GM10847 (cell line): ENCODE data around the gene CABP1.

ENCODE experiments used
- POLR2A ChIP-seq: IDR thresholded peaks from 2 replicates; pipeline ENCODE4 v1.6.1; 2011; ENCODE audit not compliant: insufficient read length; ENCODE audit errors: extremely low read depth

Gene CABP1

DNA sequence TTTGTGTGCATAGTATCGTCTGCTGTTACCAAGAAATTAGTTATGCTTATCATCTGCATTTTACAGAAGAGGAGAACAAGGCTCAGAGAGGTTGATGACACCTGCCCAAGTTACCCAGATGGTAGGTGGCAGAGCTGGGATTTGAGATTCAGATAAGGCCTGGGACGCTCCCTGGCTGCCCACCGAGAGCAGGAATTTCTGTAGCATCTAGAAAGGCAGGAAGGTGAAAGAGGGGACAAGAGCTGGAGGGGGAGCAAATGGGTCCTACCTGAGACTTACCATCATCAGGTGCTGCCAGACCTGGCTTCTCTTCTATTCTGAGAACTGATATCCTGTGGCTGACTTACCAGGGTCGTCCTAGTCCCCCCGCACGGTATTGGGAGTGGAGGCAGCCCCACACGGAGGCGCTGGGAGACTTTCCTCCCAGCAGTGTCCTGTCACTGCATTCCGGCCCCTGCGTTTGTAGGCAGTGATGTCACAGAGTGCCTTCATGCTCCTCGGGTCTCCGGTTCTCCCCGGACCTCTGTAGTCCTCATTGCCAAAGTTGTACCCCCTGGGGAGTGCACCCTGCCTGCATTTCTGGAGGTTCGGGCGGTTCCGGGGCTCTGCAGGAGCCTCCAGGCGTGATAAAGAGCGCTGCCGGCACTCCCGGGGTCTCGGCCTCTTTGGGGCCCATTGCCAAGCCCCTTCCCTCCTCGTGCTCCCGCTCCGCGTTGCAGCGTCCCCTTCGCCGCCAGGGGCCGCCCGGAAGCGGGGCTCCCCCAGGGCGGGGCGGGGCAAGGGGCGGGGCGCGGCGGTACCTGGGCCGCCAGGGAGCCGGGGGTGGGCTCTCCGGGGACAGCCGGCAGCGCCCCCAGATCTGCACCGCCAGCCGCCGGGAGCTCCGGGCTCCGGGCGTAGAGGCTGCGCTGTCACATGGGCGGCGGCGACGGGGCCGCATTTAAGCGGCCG lies at the start of gene CABP1:
CABP1 (plus strand) TSS at position 856 of the 951 bp plus-strand sequence; CDS start at position 916, 60 bp downstream.
- TF ChIP-seq POLR2A = no peak

DNA sequence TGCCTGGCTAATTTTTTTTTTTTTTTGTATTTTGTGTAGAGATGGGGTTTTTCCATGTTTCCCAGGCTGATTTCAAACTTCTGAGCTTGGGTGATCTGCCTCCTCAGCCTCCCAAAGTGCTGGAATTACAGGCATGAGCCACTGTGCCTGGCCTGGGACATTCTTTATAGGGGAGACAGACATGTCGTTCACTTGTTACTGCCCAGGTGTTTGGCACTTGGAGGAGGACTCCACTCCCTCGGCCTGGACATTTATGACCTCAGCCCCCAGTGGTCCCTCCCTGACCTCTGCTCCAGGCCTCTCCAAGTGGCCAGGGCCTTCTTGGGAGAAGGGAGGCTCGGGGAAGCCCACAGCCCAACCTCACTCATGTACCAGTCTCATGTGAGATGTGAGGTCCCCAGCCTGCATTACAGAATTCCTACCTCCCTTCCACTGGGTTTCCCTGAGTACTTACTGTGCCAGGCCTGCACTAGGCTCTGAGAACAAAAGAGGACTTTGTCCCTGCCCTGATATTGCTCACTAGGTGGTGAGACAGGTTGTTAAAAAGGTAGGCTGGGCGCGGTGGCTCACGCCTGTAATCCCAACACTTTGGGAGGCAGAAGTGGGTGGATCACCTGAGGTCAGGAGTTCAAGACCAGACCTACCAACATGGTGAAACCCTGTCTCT lies 49.6 kb upstream of the CABP1 start:
- TF ChIP-seq POLR2A = no peak

DNA sequence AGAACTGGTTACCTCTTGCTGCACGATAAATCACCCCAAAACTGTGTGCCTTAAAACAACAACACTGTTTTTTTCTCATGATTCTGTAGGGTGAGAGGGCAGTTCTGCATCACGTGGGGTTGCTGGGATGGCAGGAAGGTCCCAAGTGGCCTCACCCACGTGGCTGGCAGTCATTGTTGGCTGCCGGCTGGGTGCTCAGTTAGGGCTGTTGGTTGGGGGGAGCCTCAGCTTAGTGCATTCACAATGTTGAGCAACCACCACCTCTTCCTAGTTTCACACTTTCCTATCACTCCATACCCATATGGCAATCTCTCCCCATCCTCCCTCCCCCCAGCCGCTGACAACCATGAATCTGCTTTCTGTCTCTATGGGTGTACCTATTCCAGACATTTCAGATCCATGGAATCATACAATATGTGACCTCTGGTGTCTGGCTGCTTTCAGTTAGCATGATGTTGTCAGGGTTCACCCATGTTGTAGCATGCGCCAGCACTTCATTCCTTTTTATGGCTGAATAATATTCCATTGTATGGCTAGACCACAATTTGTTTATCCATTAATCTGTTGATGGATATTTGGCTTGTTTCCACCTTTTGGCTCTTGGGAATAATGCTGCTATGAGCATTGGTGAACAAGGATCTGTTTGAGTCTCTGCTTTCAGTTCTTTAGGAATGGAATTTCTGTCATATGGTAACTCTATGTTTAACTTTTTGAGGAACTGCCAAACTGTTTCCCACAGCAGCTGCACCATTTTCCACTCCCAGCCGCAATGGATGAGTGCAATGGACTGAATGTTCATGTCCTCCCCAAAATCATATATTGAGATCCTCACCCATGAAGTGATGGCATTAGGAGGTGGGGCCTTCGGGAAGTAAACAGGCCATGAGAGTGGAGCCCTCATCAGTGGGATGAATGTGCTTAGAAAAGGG lies 48.0 kb upstream of the CABP1 start:
- TF ChIP-seq POLR2A = no peak

DNA sequence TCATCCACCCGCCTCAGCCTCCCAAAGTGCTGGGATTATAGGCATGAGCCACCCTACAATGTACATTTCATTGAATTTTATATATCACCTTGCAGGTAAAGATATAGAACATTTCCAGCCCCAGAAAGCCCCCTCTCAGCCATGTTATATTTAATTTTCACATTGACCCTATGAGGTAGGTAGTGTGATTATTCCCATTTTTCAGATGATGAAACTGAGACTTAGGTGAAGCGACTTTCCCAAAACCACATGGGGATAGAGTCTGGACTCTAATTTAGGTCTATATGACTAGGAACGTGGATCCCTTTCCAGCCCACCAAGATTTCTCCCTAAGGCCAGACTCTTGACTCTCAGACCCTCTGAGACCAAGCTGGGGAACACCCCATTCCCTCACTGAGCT lies 43.5 kb upstream of the CABP1 start:
- TF ChIP-seq POLR2A = no peak

DNA sequence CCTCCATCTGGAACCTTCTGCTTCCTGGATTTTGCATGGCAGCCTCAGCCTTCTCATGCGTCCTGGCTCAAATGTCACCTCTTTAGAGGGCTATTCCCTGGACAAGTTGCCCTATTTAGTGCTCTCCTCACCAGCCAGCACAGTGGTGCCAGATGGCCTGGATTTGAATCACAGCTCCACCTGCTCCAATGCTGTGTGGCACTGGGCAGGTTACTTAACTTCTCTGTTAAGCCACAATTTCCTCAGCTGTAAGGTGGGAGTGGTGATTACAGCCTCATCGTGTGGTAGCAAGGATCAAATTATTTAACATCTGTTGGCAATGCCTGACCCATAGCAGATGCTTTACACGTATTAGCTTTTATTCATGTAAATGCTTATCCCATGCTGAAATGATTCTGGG lies 42.6 kb upstream of the CABP1 start:
- TF ChIP-seq POLR2A = no peak

DNA sequence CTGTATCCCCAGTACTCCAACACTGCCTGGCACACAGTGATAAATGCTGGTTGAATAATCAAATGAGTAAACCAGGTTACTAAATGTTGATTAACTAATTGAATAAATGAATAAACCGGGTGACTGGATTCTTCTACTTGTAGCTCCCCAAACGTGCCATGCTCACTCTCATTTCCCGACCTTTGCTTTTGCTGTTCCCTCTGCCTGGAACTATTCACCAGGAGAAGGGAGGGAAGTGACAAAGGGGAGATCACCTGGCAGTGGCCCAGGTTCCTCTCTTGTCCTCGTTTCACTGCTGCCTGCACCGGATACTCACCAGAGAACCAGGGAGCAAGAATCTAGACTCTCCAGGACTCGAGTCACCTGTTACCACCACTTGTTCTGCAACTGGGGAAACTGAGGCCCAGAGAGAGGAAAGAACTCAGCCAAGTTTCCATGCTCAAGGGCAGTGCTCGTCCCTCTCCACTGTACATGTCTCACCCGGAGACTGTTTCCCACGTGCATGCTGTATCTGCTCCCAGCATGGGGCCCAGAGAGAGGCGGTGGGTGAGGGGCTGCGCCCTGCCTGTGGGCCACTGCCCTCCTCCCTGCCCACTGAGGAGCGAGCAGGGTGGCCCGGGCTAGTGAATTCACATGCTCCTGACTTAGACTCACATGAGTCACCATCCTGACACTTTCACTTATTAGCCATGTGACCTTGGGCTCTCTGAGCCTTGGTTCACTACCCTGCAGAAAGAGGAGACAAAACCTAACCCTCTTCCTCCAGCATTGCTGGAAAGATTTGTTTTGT lies 41.6 kb upstream of the CABP1 start:
- TF ChIP-seq POLR2A = no peak

DNA sequence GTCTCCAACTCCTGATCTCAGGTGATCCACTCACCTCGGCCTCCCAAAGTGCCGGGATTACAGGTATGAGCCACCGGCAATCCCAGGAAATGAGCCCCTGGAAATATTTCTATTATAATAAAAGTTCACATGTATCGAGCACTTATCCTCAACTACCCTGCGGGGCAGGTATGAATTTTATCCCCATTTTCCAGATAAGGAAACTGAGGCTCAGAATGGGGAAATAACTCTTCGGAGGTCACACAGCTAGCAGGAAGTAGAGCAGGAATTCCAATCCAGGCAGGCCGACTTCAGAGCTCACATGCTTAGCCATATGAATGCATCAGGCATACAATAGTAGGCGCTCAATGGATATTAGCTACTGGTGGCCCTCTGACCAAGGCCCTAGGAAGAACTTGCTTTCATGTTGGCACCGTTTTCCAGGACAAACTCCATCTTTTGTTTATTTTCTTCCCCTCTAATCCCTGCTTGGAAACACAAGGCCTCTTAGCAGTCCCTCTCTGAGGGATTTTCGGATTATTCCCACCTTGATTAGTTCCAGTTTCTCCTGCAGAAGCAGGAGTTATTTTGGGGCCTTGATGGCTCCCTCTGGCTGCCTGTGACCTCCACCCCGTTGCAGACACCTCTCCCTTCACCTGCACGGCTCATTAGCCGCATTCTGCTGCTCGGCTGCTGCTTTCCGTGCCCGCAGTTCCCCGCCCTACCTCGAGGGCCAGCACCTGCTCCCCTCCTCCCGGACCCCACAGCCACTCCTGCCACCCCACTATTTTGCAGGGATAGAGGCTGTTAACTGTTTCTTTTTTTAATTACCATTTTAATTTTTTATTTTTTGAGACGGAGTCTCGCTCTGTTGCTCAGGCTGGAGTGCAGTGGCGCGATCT lies 40.5 kb upstream of the CABP1 start:
- no peak for TF ChIP-seq POLR2A

DNA sequence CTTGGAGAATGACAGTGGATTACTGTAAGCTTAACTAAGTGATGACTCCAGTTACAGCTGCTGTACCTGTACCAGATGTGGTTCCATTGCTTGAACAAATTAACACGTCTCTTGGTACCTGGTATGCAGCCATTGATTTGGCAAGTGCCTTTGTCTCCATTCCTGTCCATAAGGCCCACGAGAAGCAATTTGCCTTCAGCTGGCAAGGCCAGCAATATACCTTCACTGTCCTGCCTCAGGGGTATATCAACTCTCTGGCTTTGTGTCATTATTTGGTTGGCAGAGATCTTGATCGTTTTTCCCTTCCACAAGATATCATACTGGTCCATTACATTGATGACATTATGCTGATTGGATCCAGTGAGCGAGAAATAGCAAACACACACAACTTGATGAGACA lies 29.9 kb upstream of the CABP1 start:
- TF ChIP-seq POLR2A = no peak

DNA sequence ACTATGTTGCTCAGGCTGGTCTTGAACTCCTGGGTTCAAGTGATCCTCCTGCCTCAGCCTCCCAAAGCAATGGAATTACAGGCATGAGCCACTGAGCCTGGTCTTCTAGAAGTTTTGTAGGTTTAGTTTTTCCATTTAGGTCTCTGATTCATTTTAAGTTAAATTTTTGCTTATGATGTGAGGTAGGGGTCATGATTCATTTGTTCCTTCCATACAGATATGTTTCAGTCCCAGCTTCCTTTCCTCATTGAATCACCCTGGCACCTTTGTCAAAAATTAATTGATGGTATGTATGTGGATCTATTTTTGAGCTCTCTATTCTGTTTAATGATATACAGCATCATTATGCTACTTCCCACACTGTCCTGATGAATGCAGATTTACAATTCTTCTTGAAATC lies 25.6 kb upstream of the CABP1 start:
- TF ChIP-seq POLR2A = no peak

DNA sequence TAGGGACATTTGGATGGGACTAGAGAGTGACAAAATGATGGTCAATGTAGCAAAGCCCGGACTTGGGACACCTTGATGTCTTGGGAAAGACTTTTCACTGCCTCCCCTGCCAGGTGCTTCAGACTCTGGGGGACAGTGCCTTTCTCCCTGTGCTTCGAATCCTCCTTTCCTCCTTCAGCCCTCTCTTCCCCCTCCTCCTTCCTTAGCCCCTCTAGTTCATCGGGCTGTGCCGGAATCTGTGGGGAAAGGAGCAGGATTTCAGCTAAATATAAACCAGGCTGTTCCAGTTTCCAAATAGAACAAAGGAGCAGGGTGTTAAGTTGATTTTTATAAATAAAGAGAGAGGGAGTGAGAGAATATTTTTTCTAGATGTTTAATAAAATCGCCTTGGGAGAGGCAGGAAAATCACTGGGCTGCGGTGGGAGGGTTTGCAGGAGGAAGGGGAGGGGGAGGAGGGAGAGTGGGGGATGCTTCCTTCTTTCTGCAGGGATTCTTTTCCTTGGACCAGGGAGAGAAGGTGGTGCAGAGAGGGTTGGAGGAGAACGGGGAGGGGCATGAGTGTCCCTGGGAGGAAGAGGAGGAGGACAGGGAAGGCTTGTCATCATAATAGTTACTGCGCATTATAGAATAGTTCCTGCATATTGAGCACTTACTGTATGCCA lies 21.3 kb upstream of the CABP1 start:
- TF ChIP-seq POLR2A = no peak

DNA sequence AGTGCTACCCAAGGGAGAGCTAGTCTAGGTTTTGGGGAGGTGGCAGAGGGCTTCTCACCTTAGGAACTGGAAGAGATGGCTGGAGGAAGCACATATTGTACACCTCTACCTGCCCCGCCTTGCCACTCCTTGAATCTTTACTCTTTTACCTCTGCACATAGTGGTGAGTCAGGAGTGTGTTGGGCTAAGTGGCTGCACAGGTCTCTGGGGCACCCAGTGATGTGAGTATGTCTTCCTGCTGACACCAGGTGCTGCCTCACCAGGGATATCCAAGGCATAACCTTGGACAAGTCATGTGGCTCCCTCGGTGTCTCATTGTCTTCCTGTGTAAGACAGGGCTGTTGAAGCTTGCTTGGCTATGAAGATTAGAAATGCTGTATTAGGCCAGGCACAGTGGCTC lies 19.8 kb upstream of the CABP1 start:
- no peak for TF ChIP-seq POLR2A

DNA sequence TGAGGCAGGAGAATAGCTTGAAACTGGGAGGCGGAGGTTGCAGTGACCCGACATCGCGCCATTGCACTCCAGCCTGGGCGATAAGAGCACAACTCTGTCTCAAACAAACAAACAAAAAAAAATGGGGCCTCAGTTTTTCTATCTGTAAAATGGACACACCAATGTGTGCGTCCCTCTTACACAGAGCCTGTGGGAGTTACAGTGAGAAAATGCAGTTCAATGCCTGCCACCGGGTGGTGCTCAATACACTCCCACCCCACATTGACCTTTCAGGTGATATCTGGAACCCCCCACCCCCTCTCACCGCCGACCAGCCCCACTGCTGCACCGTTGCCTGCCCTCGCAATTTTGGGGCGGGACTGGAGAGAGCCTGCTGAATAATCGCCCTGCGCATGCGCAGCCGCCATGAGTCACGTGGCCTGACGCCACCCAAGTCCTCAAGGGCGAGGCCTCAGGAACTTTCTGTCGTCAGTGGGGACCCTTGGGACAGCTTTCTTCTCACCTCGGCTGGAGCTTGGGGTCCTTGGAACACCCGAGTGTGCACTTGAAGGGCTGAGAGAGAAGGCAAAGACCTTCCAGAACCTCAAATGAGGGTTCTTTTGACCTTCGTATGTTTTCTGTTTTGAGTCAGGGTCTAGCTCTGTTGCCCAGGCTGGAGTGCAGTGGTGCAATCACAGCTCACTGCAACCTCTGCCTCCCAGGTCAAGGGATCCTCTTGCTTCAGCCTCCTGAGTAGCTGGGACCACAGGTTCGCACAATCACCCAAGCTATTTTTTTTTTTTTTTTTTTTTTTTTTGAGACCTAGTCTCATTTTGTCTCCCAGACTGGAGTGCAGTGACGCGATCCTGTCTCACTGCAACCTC lies 14.6 kb upstream of the CABP1 start:
- no peak for TF ChIP-seq POLR2A
